LoVo (cell line): ENCODE data around the gene PRKAG1.

Source experiments
- DNase-seq: peaks from one replicate; pipeline ENCODE4 v3.0.0-alpha.2; 2016; ENCODE audit warnings: low spot score

PRKAG1 gene

GRCh38 chr12:49049566-49050224 lies 31.1 kb upstream of the PRKAG1 start:
- no peak for DNase-seq

GRCh38 chr12:49048953-49049352 lies 30.4 kb upstream of the PRKAG1 start:
- no peak for DNase-seq

- no peak for DNase-seq
These were observed 27.7 kb upstream of the PRKAG1 start for GRCh38 chr12:49046129-49046895.

GRCh38 chr12:49044660-49045059 lies 26.1 kb upstream of the PRKAG1 start:
- DNase-seq: no peak

- no peak for DNase-seq
These were observed 25.3 kb upstream of the PRKAG1 start for GRCh38 chr12:49043856-49044258.

GRCh38 chr12:49043241-49043640 lies 24.7 kb upstream of the PRKAG1 start:
- DNase-seq: no peak

GRCh38 chr12:49041881-49042484 lies 23.4 kb upstream of the PRKAG1 start:
- DNase-seq: no peak

GRCh38 chr12:49041036-49041880 lies 22.7 kb upstream of the PRKAG1 start:
- DNase-seq: no peak

- DNase-seq: no peak
These were observed 21.8 kb upstream of the PRKAG1 start for GRCh38 chr12:49040364-49040855.

GRCh38 chr12:49039421-49040363 lies 21.1 kb upstream of the PRKAG1 start:
- no peak for DNase-seq

GRCh38 chr12:49038291-49038955 lies 19.8 kb upstream of the PRKAG1 start:
- no peak for DNase-seq

GRCh38 chr12:49037947-49038237 lies 19.3 kb upstream of the PRKAG1 start:
- DNase-seq: no peak

- no peak for DNase-seq
These were observed 18.8 kb upstream of the PRKAG1 start for GRCh38 chr12:49037111-49037946.

- DNase-seq: no peak
These were observed 17.5 kb upstream of the PRKAG1 start for GRCh38 chr12:49036029-49036428.

- no peak for DNase-seq
These were observed 15.7 kb upstream of the PRKAG1 start for GRCh38 chr12:49034286-49034622.

- no peak for DNase-seq
These were observed 15.2 kb upstream of the PRKAG1 start for GRCh38 chr12:49033611-49034285.

- no peak for DNase-seq
These were observed 14.3 kb upstream of the PRKAG1 start for GRCh38 chr12:49032679-49033447.

GRCh38 chr12:49032276-49032675 lies 13.7 kb upstream of the PRKAG1 start:
- no peak for DNase-seq
